Fibroblast of skin of scalp (primary cell): Measurements from ENCODE around the gene RAB3C. TPM values are rescaled to one million over a fixed set of nuclear protein-coding genes. Genes with fewer than 3 reads are reported as not detected.
A peak's percentile ranks its signal among the peaks of the same experiment; 100 is the strongest.
"Not testable (repeated sequence)": the region's sequence is repeated elsewhere in the genome, so short reads cannot be mapped to it uniquely, and the experiment has no call there.

Experiments
- DNase-seq: peaks from one replicate; pipeline ENCODE4 v3.0.0-alpha.2; 2013
- polyA plus RNA-seq, 2 experiments: library from polyadenylated mRNA; unstranded; fragments of 120-200 nt; gene quantifications; one replicate each; pipeline ENCODE4 v1.2.1, GENCODE V29; 2013; ENCODE audit not compliant: insufficient read length in 2 of 2

RAB3C gene
- not detected for polyA plus RNA-seq (2013, experiment 1 of 2; ENCODE audit: insufficient read length)
- polyA plus RNA-seq (2013, experiment 2 of 2; ENCODE audit: insufficient read length): 0.11 TPM

DNA sequence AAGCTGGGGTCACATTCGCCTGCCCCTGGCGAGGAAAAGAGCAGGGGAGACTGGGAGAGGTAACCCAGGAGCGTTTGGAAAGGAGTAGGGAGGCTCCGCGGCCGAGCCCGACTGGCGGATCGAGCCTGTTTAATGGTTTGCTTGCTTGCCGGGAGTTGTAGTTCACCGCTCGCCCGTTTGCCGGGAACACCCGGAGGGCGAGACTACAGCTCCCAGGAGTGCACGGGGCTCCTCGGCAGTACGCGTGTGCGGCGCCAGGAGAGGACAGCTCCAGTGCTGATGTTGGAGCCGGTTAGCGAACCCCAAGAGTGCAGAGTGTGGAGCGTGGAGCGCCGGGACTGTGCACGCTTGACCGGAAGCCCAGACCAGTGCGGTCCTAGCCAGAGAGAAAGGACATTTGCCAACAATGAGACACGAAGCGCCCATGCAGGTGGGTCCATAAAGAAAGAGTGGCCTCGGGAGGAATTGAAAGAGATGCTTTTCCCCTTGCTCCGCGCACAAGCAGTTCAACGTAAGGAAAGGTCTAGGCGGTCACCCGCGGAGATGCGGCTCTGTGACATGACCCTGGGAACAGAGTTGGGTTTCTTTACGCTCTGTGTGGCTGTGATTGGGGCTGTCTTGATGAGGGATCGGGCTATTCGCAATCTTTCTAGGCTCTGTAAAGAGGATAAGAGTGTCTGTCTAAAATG, at the start of gene RAB3C:
TSS of gene RAB3C (plus strand) at position 273 of the 689 bp plus-strand sequence. CDS start at position 407, 134 bp downstream.
- peak; percentile 91 for DNase-seq

DNA sequence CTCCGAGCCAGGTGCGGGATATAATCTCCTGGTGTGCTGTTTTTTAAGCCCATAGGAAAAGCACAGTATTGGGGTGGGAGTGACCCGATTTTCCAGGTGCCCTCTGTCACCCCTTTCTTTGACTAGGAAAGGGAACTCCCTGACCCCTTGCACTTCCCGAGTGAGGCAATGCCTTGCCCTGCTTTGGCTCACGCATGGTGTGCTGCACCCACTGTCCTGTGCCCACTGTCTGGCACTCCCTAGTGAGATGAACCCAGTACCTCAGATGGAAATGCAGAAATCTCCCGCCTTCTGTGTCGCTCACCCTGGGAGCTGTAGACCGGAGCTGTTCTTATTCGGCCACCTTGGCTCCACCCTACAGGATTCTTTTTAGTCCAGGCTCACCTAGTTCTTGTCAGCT, 40.9 kb upstream of the RAB3C start:
- DNase-seq: not testable (repeated sequence)

GRCh38 chr5:58542709-58543108, 40.2 kb upstream of the RAB3C start:
- no peak for DNase-seq

GRCh38 chr5:58543723-58544122, 39.2 kb upstream of the RAB3C start:
- DNase-seq: no peak

DNA sequence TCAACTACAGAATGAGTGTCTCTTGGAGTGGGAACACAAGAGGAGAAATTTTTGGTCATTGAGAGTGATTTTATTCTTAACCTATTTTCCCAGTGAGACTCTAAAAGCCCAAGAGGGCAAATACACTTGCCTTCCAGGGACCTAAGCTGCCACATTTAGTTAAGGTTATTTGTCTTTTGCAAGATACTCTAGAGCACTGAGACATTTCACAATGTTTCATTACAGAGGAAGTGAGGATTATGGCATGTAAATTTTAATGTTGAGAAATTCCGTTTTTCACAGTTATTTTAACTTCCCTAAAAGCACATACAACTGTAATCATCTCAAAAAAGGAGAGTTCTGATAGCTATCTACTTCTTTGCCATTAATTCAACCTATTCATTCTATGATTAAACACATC, 38.7 kb upstream of the RAB3C start:
- DNase-seq: no peak

GRCh38 chr5:58544926-58545325, 37.9 kb upstream of the RAB3C start:
- no peak for DNase-seq

- DNase-seq: no peak
These were observed 37.0 kb upstream of the RAB3C start for GRCh38 chr5:58545912-58546311.

DNA sequence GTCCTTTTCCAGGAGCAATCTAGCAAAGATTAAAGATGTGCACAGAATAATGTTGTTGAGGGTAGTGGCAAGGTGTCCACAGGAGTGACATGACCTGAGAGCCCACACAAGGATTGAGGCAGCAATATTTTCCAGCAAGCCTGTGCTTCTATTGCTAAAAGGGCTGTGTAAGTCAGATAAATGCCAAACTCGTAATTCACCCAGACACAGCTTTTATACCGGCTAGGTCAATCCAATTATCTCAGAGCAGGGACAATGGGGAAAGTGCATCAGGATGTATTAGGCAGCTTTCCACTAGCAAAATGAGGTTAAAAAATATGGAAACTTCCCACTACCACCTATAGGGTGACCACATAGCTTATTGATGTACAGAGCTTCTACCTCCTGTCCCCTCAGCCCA, 34.8 kb upstream of the RAB3C start:
- no peak for DNase-seq

GRCh38 chr5:58551492-58551891, 31.4 kb upstream of the RAB3C start:
- DNase-seq: no peak

GRCh38 chr5:58557665-58558338, 25.1 kb upstream of the RAB3C start:
- not testable (repeated sequence) for DNase-seq

DNA sequence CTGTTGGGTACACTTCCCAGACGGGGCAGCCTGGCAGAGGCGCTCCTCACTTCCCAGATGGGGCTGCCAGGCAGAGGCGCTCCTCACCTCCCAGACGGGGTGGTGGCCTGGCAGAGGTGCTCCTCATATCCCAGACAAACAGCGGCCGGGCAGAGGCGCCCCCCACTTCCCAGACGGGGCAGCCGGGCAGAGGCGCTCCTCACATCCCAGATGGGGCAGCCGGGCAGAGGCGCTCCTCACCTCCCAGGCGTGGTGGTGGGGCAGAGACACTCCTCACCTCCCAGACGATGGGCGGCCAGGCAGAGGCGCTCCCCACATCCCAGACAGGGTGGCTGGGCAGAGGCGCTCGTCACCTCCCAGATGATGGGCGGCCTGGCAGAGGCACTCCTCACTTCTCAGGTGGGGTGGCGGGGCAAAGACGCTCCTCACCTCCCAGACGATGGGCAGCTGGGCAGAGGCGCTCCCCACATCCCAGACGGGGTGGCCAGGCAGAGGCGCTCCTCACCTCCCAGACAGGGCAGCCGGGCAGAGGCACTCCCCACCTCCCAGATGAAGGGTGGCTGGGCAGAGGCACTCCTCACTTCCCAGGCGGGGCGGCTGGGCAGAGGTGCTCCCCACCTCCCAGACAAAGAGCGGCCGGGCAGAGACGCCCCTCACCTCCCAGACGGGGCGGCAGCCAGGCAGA, 19.7 kb upstream of the RAB3C start:
- not testable (repeated sequence) for DNase-seq

DNA sequence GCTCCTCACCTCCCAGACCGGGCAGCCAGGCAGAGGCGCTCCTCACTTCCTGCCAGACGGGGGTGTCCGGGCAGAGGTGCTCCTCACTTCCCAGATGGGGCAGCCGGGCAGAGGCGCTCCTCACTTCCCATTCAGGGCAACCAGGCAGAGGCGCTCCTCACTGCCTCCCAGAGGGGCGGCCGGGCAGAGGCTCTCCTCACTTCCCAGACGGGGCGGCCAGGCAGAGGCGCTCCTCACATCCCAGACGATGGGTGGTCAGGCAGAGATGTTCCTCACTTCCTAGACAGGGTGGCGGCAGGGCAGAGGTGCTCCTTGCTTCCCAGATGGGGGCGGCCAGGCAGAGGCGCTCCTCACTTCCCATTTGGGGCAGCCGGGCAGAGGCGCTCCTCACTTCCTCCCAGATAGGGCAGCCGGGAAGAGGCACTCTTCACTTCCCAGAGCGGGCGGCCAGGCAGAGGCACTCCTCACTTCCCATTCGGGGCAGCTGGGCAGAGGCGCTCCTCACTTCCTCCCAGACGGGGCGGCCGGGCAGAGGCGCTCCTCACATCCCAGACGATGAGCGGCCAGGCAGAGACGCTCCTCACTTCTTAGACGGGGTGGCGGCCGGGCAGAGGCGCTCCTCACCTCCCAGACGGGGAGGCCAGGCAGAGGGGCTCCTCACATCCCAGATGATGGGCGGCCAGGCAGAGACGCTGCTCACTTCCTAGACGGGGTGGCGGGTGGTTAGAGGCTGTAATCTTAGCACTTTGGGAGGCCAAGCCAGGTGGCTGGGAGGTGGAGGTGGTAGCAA, 18.6 kb upstream of the RAB3C start:
- DNase-seq: not testable (repeated sequence)

DNA sequence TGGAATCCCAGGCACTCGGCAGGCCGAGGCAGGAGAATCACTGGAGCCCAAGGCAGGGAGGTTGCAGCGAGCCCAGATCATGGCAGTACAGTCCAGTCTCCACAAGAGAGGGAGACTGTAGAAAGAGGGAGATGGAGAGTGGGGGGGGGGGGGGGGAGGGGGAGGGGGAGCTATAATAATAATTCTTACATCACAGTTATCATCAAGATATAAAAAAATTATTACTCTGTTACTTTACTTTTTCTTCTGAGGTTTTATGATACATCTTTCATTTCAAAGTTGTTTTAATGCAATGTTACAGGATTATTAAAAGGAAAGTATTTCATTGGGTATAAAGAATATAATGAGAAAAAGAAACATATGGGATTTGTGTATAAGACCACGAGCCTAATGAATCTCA, 17.8 kb upstream of the RAB3C start:
- DNase-seq: no peak

DNA sequence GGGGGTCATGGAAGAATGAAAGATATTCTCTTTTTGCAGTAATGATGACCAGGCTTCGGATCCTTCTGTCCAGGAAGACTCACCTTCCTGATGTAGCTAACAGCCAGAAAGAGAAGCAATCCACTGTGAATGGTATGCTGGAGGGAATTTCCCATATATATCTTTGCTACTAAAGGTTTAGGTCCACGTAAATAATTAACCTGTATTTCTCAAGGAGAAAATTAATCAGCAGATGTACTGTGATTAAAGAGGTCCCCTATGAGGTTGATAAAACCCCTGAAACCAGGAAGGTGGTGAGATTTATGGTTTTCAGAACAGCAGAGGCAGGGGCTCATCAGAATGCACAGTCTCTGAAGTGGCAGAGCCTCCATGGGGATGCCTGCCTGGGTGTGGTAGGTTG, 11.4 kb upstream of the RAB3C start:
- no peak for DNase-seq

- DNase-seq: not testable (repeated sequence)
These were observed 9.9 kb upstream of the RAB3C start for GRCh38 chr5:58572973-58573372.

DNA sequence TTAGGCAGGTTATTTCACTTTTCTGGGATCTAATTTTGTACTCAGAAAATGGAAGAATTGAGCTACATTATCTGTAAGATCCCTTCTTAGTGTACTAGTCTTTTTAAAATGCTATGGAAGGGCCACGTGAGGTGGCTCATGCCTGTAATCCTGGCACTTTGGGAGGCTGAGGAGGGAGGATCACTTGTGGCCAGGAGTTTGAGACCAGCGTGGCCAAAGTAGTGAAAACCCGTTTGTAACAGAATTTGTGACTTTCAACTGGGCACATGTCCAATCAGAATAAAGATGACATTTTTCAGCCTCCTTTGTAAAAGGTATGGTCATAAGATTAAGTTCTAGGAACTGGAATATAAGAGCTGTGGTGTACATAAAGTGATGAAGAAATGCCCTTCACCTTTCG, 3.1 kb upstream of the RAB3C start:
- no peak for DNase-seq

- no peak for DNase-seq
These were observed 664 bp upstream of the RAB3C start for GRCh38 chr5:58582019-58582802.

- DNase-seq: no peak
These were observed 13.1 kb downstream of the RAB3C start for GRCh38 chr5:58595952-58596351.

DNA sequence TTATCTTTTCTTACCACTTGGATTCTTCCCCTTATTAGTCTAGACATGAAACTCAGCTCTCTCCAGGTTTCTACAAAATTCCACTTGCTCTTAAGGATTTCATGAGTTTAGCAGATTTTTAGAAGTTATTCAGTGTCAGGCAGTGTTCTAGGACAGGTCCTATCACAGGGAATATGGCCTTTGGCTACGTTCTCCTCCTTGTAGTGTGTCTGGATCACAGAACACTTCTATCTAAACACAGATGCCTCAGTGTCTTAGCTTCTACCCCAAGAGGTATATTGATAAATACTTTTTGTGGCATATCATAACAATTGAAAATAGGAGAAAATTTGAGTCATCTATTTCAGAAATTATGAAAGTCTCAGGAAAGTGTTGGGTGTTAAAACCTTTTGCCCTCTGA, 15.6 kb downstream of the RAB3C start:
- no peak for DNase-seq

- no peak for DNase-seq
These were observed 16.3 kb downstream of the RAB3C start for GRCh38 chr5:58599217-58599616.

DNA sequence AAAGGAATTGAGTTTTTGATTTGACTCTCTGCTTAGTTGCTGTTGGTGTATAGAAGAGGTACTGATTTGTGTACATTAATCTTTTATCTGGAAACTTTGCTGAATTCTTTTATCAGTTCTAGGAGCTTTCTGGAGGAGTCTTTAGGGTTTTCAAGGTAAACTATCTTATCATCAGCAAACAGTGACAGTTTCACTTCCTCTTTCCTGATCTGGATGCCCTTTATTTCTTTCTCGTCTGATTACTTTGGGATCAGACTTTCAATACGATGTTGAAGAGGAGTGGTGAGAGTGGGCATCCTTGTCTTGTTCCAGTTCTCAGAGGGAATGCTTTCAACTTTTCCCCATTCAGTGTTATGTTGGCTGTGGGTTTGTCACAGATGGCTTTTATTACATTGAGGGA, 17.7 kb downstream of the RAB3C start:
- DNase-seq: not testable (repeated sequence)

DNA sequence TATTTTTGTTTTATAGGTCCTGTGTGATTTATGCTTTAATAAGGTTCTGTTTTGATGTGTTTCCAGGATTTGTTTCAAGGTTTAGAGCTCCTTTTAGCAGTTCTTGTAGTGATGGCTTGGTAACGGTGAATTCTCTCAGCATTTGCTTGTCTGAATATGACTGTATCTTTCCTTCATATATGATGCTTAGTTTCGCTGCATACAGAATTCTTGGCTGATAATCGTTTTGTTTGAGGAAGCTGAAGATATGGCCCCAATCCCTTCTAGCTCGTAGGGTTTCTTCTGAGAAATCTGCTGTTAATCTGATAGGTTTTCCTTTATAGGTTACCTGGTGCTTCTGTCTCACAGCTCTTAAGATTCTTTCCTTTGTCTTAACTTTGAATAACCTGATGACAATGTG, 20.0 kb downstream of the RAB3C start:
- not testable (repeated sequence) for DNase-seq
